Ramos (cell line): ENCODE data around the gene CPSF3.

Experiments used
- in situ Hi-C: fragments of 300-500 bp; cut with MboI; formaldehyde crosslinking; loops from one replicate; pipeline ENCODE4 v1.14.3; 2022; ENCODE audit warnings: low sequenced_read_pairs; ENCODE audit not compliant: unreplicated experiment

Gene CPSF3

GRCh38 chr2:9461079-9461478 is 37.6 kb downstream of the CPSF3 start:
- in situ Hi-C loops: no loop called here

GRCh38 chr2:9462313-9462712 is 38.9 kb downstream of the CPSF3 start:
- in situ Hi-C loops: no loop called here

GRCh38 chr2:9462886-9463697 is 39.6 kb downstream of the CPSF3 start:
- in situ Hi-C loops: no loop called here

- in situ Hi-C loops: no loop called here
Measured at GRCh38 chr2:9463698-9464034, 40.2 kb downstream of the CPSF3 start.

- in situ Hi-C loops: no loop called here
Measured at GRCh38 chr2:9465170-9465569, 41.7 kb downstream of the CPSF3 start.

GRCh38 chr2:9466147-9466683 is 42.8 kb downstream of the CPSF3 start:
- in situ Hi-C loops: no loop called here

GRCh38 chr2:9467687-9468086 is 44.2 kb downstream of the CPSF3 start:
- in situ Hi-C loops: no loop called here

GRCh38 chr2:9471206-9471605 is 47.8 kb downstream of the CPSF3 start:
- in situ Hi-C loops: no loop called here

GRCh38 chr2:9472511-9472910 is 49.1 kb downstream of the CPSF3 start:
- in situ Hi-C loops: no loop called here

- in situ Hi-C loops: no loop called here
Measured at GRCh38 chr2:9473308-9473984, 50.0 kb downstream of the CPSF3 start.

- in situ Hi-C loops: no loop called here
Measured at GRCh38 chr2:9473985-9474360, 50.5 kb downstream of the CPSF3 start.

GRCh38 chr2:9474361-9475057 is 51.1 kb downstream of the CPSF3 start, which contains the start of gene IAH1:
TSS of gene IAH1 (plus strand) at chr2:9474551. CDS start at chr2:9474567, 16 bp downstream.
- in situ Hi-C loops: no loop called here

GRCh38 chr2:9477914-9478313 is 54.5 kb downstream of the CPSF3 start:
- in situ Hi-C loops: no loop called here

- in situ Hi-C loops: no loop called here
Measured at GRCh38 chr2:9478526-9478925, 55.1 kb downstream of the CPSF3 start.

- in situ Hi-C loops: no loop called here
Measured at GRCh38 chr2:9480157-9480556, 56.7 kb downstream of the CPSF3 start.

GRCh38 chr2:9483107-9483506 is 59.7 kb downstream of the CPSF3 start:
- in situ Hi-C loops: no loop called here

GRCh38 chr2:9484533-9484932 is 61.1 kb downstream of the CPSF3 start:
- in situ Hi-C loops: no loop called here

- in situ Hi-C loops: no loop called here
Measured at GRCh38 chr2:9488583-9489547, 65.4 kb downstream of the CPSF3 start.

GRCh38 chr2:9490789-9491188 is 67.3 kb downstream of the CPSF3 start:
- in situ Hi-C loops: no loop called here

- in situ Hi-C loops: no loop called here
Measured at GRCh38 chr2:9492927-9493326, 69.5 kb downstream of the CPSF3 start.
